CD4-positive, alpha-beta memory T cell (primary cell): ENCODE measurements around the gene CDK2. TPM values are rescaled to one million over a fixed set of nuclear protein-coding genes. Genes with fewer than 3 reads are reported as not detected.

ENCODE experiments used
- CTCF ChIA-PET: fragments of 350-600 bp; sonication (Branson Sonifier 250); formaldehyde crosslinking; loops from one replicate; lab custom pipeline; 2021; ENCODE audit warnings: inconsistent platforms; ENCODE audit not compliant: partially characterized antibody; lab: Charles Lee
- POLR2A ChIA-PET: fragments of 350-600 bp; sonication (Branson Sonifier 250); formaldehyde crosslinking; loops from one replicate; lab custom pipeline; 2021; ENCODE audit not compliant: partially characterized antibody; lab: Charles Lee
- DNase-seq, 5 donors: peaks; one replicate each; pipeline versions ENCODE4 v3.0.0 to v3.0.0-alpha.2; 2020 to 2022; ENCODE audit warnings: mixed read lengths in 1 of 5
- H3K27ac ChIP-seq: one replicate; pipeline ENCODE4 v1.7.0; 2013; ENCODE audit warnings: low read depth, low read length
- H3K27me3 ChIP-seq: 2 replicates; pipeline ENCODE4 v1.7.0; 2013; ENCODE audit warnings: mild to moderate bottlenecking, low read length, moderate library complexity; ENCODE audit not compliant: insufficient read depth
- H3K36me3 ChIP-seq: 2 replicates; pipeline ENCODE4 v1.7.0; 2013; ENCODE audit warnings: mild to moderate bottlenecking, low read length, moderate library complexity; ENCODE audit not compliant: insufficient read depth
- H3K4me1 ChIP-seq: 2 replicates; pipeline ENCODE4 v1.7.0; 2013; ENCODE audit warnings: mild to moderate bottlenecking, low read length, moderate library complexity; ENCODE audit not compliant: insufficient read depth
- H3K4me3 ChIP-seq, 2 donors: one replicate each; pipeline ENCODE4 v1.7.0; 2013; ENCODE audit warnings: low read length in 2 of 2, mild to moderate bottlenecking in 1 of 2
- H3K9me3 ChIP-seq, 2 donors: one replicate each; pipeline ENCODE4 v1.7.0; 2013; ENCODE audit warnings: low read length in 2 of 2, control low read depth in 1 of 2; ENCODE audit not compliant: control insufficient read depth in 1 of 2
- H3K27ac Mint-ChIP-seq, 7 donors: one replicate each; pipeline ENCODE4 v1.8.0; 2020 to 2021; ENCODE audit warnings: mixed read lengths in 7 of 7, mild to moderate bottlenecking in 6 of 7, inconsistent platforms in 3 of 7, moderate library complexity in 3 of 7
- H3K27me3 Mint-ChIP-seq, 2 donors: one replicate each; pipeline ENCODE4 v1.8.0; 2020 to 2021; ENCODE audit warnings: mixed read lengths in 2 of 2
- H3K36me3 Mint-ChIP-seq, 2 donors: one replicate each; pipeline ENCODE4 v1.8.0; 2020 to 2021; ENCODE audit warnings: mixed read lengths in 2 of 2, inconsistent platforms in 1 of 2, mild to moderate bottlenecking in 1 of 2
- H3K4me1 Mint-ChIP-seq, 4 donors: one replicate each; pipeline ENCODE4 v1.8.0; 2020 to 2021; ENCODE audit warnings: mixed read lengths in 4 of 4, mild to moderate bottlenecking in 1 of 4
- H3K4me3 Mint-ChIP-seq, 8 donors: one replicate each; pipeline ENCODE4 v1.8.0; 2020 to 2021; ENCODE audit warnings: mixed read lengths in 8 of 8, mild to moderate bottlenecking in 7 of 8, moderate library complexity in 6 of 8, inconsistent platforms in 3 of 8
- H3K9me3 Mint-ChIP-seq, 8 donors: one replicate each; pipeline ENCODE4 v1.8.0; 2020 to 2021; ENCODE audit warnings: mixed read lengths in 8 of 8, mild to moderate bottlenecking in 5 of 8, inconsistent platforms in 3 of 8, moderate library complexity in 1 of 8
- intact Hi-C: fragments of 100-400 bp; cut with micrococcal nuclease; formaldehyde crosslinking; loops from one replicate; pipeline ENCODE4 v1.15.1; 2023
- polyA plus RNA-seq, 2 donors: library from polyadenylated mRNA; unstranded; fragments of 300-500 nt; fragmentation: Illumina TruSeq; gene quantifications; one replicate each; pipeline ENCODE4 v1.2.3, GENCODE V29; 2021
- total RNA-seq, 2 experiments: library from RNA; stranded (reverse); gene quantifications; one replicate each; pipeline ENCODE4 v1.2.3, GENCODE V29; 2021

The CDK2 gene
- total and polyA plus RNA-seq, 4 experiments from 2014 or later: 4.7 to 21.5 (median 11.6) TPM

- intact Hi-C loops: no loop called here
- ChIA-PET POLR2A (interaction anchor here (1.6 kb wide), 1 partner anchor 8 kb away, joined by 6 read pairs; the partner anchor contains the start of gene RAB5B), CTCF (no interaction called here)
These were observed 656 bp upstream of the CDK2 start, which contains the start of gene PMEL for GRCh38 chr12:55965941-55966407. TSS of gene PMEL (minus strand) at chr12:55966042. CDS start at chr12:55966011, 31 bp downstream.

GRCh38 chr12:55969356-55969755 lies 2.7 kb downstream of the CDK2 start:
- Histone ChIP-seq H3K27ac (no peak overlapping the region), H3K36me3 (no peaks in the 10 kb centered on the region), H3K4me3 (no peak overlapping the region), H3K4me1 (peaks cover 32% of the 10 kb centered on the region), H3K9me3 (no peaks in the 10 kb centered on the region), H3K27me3 (no peaks in the 10 kb centered on the region)
- Mint-ChIP-seq H3K27ac (no peak overlapping the region), H3K27me3 (no peaks in the 10 kb centered on the region), H3K36me3 (peaks cover 0 to 5% of the 10 kb centered on the region in 2 donors), H3K9me3 (no peaks in the 10 kb centered on the region), H3K4me3 (no peak overlapping the region), H3K4me1 (peaks cover 16 to 38% (median 24%) of the 10 kb centered on the region in 4 donors)
- ChIA-PET POLR2A (interaction anchor here (0.9 to 4.6 kb wide), 4 partner anchors 12 to 140 kb away, joined by 4 to 55 read pairs (median 8); partner anchors contain the start of genes DGKA and DNAJC14), CTCF (interaction anchor here (1.1 to 1.9 kb wide), 5 partner anchors 12 to 43 kb away, joined by 3 to 7 read pairs (median 5); no protein-coding TSS in a partner anchor)
- DNase-seq: no peak
- intact Hi-C loops: no loop called here

More at GRCh38 chr12:55965941-55966407, 656 bp upstream of the CDK2 start, which contains the start of gene PMEL:
- Histone ChIP-seq H3K27ac (peak within 1 kb of the TSS; percentile 63), H3K4me3 (peak within 1 kb of the TSS; percentile 57 to 77), H3K9me3 (no peaks in the 10 kb centered on the region), H3K36me3 (no peaks in the 10 kb centered on the region), H3K27me3 (no peaks in the 10 kb centered on the region), H3K4me1 (peaks cover 19% of the 10 kb centered on the region)
- H3K36me3 Mint-ChIP-seq: peaks cover 0 to 5% of the 10 kb centered on the region in 2 donors
- peak within 1 kb of the TSS; percentile 86 to 96 (median 90) for H3K4me3 Mint-ChIP-seq
- DNase-seq: no peak
- H3K4me1 Mint-ChIP-seq: peaks cover 15 to 38% (median 24%) of the 10 kb centered on the region in 4 donors
- no peaks in the 10 kb centered on the region for H3K9me3 Mint-ChIP-seq
- peak within 1 kb of the TSS; percentile 22 to 92 (median 89) for H3K27ac Mint-ChIP-seq
- no peaks in the 10 kb centered on the region for H3K27me3 Mint-ChIP-seq

GRCh38 chr12:55970775-55971174 lies 4.1 kb downstream of the CDK2 start:
- intact Hi-C loops: no loop called here
- Histone ChIP-seq H3K27ac (no peak overlapping the region), H3K4me3 (no peak overlapping the region), H3K4me1 (peaks cover 42% of the 10 kb centered on the region), H3K27me3 (no peaks in the 10 kb centered on the region), H3K36me3 (no peaks in the 10 kb centered on the region), H3K9me3 (no peaks in the 10 kb centered on the region)
- ChIA-PET POLR2A (interaction anchor here (4.6 kb wide), 1 partner anchor 14 kb away, joined by 55 read pairs; no protein-coding TSS in a partner anchor), CTCF (no interaction called here)
- peak overlapping the region in 2 of 7 donors; percentile 4 to 12 for H3K27ac Mint-ChIP-seq
- no peaks in the 10 kb centered on the region for H3K27me3 Mint-ChIP-seq
- DNase-seq: no peak
- peaks cover 16 to 33% (median 25%) of the 10 kb centered on the region in 4 donors for H3K4me1 Mint-ChIP-seq
- peak overlapping the region in 1 of 8 donors; percentile 5 for H3K4me3 Mint-ChIP-seq
- H3K36me3 Mint-ChIP-seq: peaks cover 0 to 8% of the 10 kb centered on the region in 2 donors
- H3K9me3 Mint-ChIP-seq: no peaks in the 10 kb centered on the region

- Histone ChIP-seq H3K27me3 (no peaks in the 10 kb centered on the region), H3K4me1 (peaks cover 43% of the 10 kb centered on the region), H3K36me3 (no peaks in the 10 kb centered on the region), H3K4me3 (no peak overlapping the region), H3K9me3 (no peaks in the 10 kb centered on the region), H3K27ac (peak overlapping the region; percentile 84)
- H3K9me3 Mint-ChIP-seq: no peaks in the 10 kb centered on the region
- intact Hi-C loops: loop anchor here (2.0 kb wide), 1 partner anchor 15 kb away; no protein-coding TSS in a partner anchor
- peaks cover 19 to 32% (median 25%) of the 10 kb centered on the region in 4 donors for H3K4me1 Mint-ChIP-seq
- H3K36me3 Mint-ChIP-seq: peaks cover 0 to 4% of the 10 kb centered on the region in 2 donors
- CTCF ChIA-PET: no interaction called here
- POLR2A ChIA-PET: interaction anchor here (3.3 to 3.8 kb wide), 2 partner anchors 15 to 40 kb away, joined by 68 to 155 read pairs; partner anchors contain the start of genes DGKA and PYM1
- no peak for DNase-seq
- peak overlapping the region in 1 of 7 donors; percentile 78 for H3K27ac Mint-ChIP-seq
- H3K4me3 Mint-ChIP-seq: peak overlapping the region in 5 of 8 donors; percentile 11 to 59 (median 29)
- no peaks in the 10 kb centered on the region for H3K27me3 Mint-ChIP-seq
These were observed 5.4 kb downstream of the CDK2 start for GRCh38 chr12:55972042-55972441.

- CTCF ChIA-PET: no interaction called here
These were observed 5.8 kb downstream of the CDK2 start for GRCh38 chr12:55972456-55972855.

GRCh38 chr12:55972911-55973598 lies 6.4 kb downstream of the CDK2 start:
- no peak overlapping the region for H3K27ac Mint-ChIP-seq
- POLR2A ChIA-PET: interaction anchor here (0.6 to 3.8 kb wide), 48 partner anchors 7 to 704 kb away, joined by 3 to 155 read pairs (median 5); partner anchors contain the start of genes BLOC1S1, COQ10A, DGKA and DNAJC14
- peak in 3 of 5 donors; percentile 19 to 42 (median 37) for DNase-seq

More at GRCh38 chr12:55972456-55972855, 5.8 kb downstream of the CDK2 start:
- Mint-ChIP-seq H3K27me3 (no peaks in the 10 kb centered on the region), H3K27ac (peak overlapping the region in 1 of 7 donors; percentile 78), H3K9me3 (no peaks in the 10 kb centered on the region), H3K4me3 (peak overlapping the region in 5 of 8 donors; percentile 11 to 59 (median 29)), H3K36me3 (peaks cover 0 to 4% of the 10 kb centered on the region in 2 donors), H3K4me1 (peaks cover 17 to 30% (median 26%) of the 10 kb centered on the region in 4 donors)
- H3K36me3 ChIP-seq: no peaks in the 10 kb centered on the region
- no peaks in the 10 kb centered on the region for H3K9me3 ChIP-seq
- H3K27ac ChIP-seq: peak overlapping the region; percentile 84
- POLR2A ChIA-PET: interaction anchor here (3.3 to 3.8 kb wide), 2 partner anchors 15 to 41 kb away, joined by 68 to 155 read pairs; partner anchors contain the start of genes DGKA and PYM1
- H3K4me3 ChIP-seq: peak overlapping the region in 1 of 2 donors; percentile 72
- peaks cover 41% of the 10 kb centered on the region for H3K4me1 ChIP-seq
- intact Hi-C loops: loop anchor here (2.0 kb wide), 1 partner anchor 16 kb away; no protein-coding TSS in a partner anchor
- DNase-seq: no peak
- H3K27me3 ChIP-seq: no peaks in the 10 kb centered on the region

More at GRCh38 chr12:55972911-55973598, 6.4 kb downstream of the CDK2 start:
- H3K4me3 ChIP-seq: peak overlapping the region; percentile 24 to 72
- intact Hi-C loops: loop anchor here (1.0 to 2.0 kb wide), 7 partner anchors 16 to 156 kb away; partner anchors contain the start of genes DNAJC14, PA2G4, RPL41 and RPS26
- Mint-ChIP-seq H3K27me3 (no peaks in the 10 kb centered on the region), H3K4me3 (no peak overlapping the region), H3K36me3 (peaks cover 0 to 7% of the 10 kb centered on the region in 2 donors), H3K4me1 (peaks cover 13 to 30% (median 24%) of the 10 kb centered on the region in 4 donors), H3K9me3 (no peaks in the 10 kb centered on the region)
- peaks cover 37% of the 10 kb centered on the region for H3K4me1 ChIP-seq
- no peaks in the 10 kb centered on the region for H3K27me3 ChIP-seq
- CTCF ChIA-PET: interaction anchor here (0.7 to 2.5 kb wide), 15 partner anchors 14 to 233 kb away, joined by 3 to 15 read pairs (median 5); partner anchors contain the start of genes DGKA, DNAJC14, ORMDL2 and SARNP
- no peaks in the 10 kb centered on the region for H3K9me3 ChIP-seq
- H3K27ac ChIP-seq: peak overlapping the region; percentile 84
- H3K36me3 ChIP-seq: no peaks in the 10 kb centered on the region
